Measurements from ENCODE around the gene DLG4.
"Not testable (repeated sequence)": the region's sequence is repeated elsewhere in the genome, so short reads cannot be mapped to it uniquely, and the experiment has no call there.

The DLG4 gene

GRCh38 chr17:7183433-7184090 is 36.1 kb downstream of the DLG4 start:
- no peak overlapping the region for H3K27ac Mint-ChIP-seq
- H3K27me3 Mint-ChIP-seq: no peaks in the 10 kb centered on the region
- no peak for DNase-seq (ENCODE audit: low spot score in 2 of 2)
- peaks cover 4% of the 10 kb centered on the region for H3K4me1 Mint-ChIP-seq
- no peaks in the 10 kb centered on the region for H3K36me3 Mint-ChIP-seq
- no peak for ATAC-seq (ENCODE audit: low read depth)
- H3K4me3 Mint-ChIP-seq: no peak overlapping the region
- H3K9me3 Mint-ChIP-seq: no peaks in the 10 kb centered on the region

GRCh38 chr17:7182101-7182500 is 37.5 kb downstream of the DLG4 start:
- not testable (repeated sequence) for DNase-seq (ENCODE audit: low spot score in 2 of 2); H3K36me3 Mint-ChIP-seq; ATAC-seq (ENCODE audit: low read depth); H3K27me3 Mint-ChIP-seq; H3K9me3 Mint-ChIP-seq; H3K4me1 Mint-ChIP-seq; H3K27ac Mint-ChIP-seq; H3K4me3 Mint-ChIP-seq

- Mint-ChIP-seq H3K36me3 (no peaks in the 10 kb centered on the region), H3K4me1 (no peaks in the 10 kb centered on the region), H3K27me3 (no peaks in the 10 kb centered on the region), H3K27ac (no peak within 1 kb of the TSS), H3K4me3 (no peak within 1 kb of the TSS), H3K9me3 (no peaks in the 10 kb centered on the region)
- DNase-seq (ENCODE audit: low spot score in 2 of 2) (no peak), ATAC-seq (ENCODE audit: low read depth) (no peak)
Measured at GRCh38 chr17:7179317-7180254, 40.0 kb downstream of the DLG4 start, which contains the start of gene ASGR1. ASGR1 (minus strand) TSS chr17:7179370; CDS start chr17:7178563, 807 bp downstream.

- H3K4me1 Mint-ChIP-seq: no peaks in the 10 kb centered on the region
- DNase-seq (ENCODE audit: low spot score in 2 of 2) (no peak), ATAC-seq (ENCODE audit: low read depth) (no peak)
- H3K4me3 Mint-ChIP-seq: no peak overlapping the region
- H3K36me3 Mint-ChIP-seq: no peaks in the 10 kb centered on the region
- no peaks in the 10 kb centered on the region for H3K9me3 Mint-ChIP-seq
- H3K27ac Mint-ChIP-seq: no peak overlapping the region
- no peaks in the 10 kb centered on the region for H3K27me3 Mint-ChIP-seq
Measured at GRCh38 chr17:7178973-7179316, 40.7 kb downstream of the DLG4 start.

GRCh38 chr17:7177954-7178477 is 41.6 kb downstream of the DLG4 start:
- Mint-ChIP-seq H3K9me3 (no peaks in the 10 kb centered on the region), H3K4me3 (peak overlapping the region; percentile 19), H3K4me1 (no peaks in the 10 kb centered on the region), H3K27ac (no peak overlapping the region), H3K27me3 (no peaks in the 10 kb centered on the region), H3K36me3 (no peaks in the 10 kb centered on the region)
- DNase-seq (ENCODE audit: low spot score in 2 of 2) (no peak), ATAC-seq (ENCODE audit: low read depth) (no peak)

- H3K4me3 Mint-ChIP-seq: no peak overlapping the region
- H3K27ac Mint-ChIP-seq: no peak overlapping the region
- no peaks in the 10 kb centered on the region for H3K4me1 Mint-ChIP-seq
- peaks cover 4% of the 10 kb centered on the region for H3K27me3 Mint-ChIP-seq
- H3K36me3 Mint-ChIP-seq: no peaks in the 10 kb centered on the region
- ATAC-seq (ENCODE audit: low read depth) (peak; percentile 81), DNase-seq (ENCODE audit: low spot score in 2 of 2) (peak; percentile 62 to 65)
- H3K9me3 Mint-ChIP-seq: no peaks in the 10 kb centered on the region
Measured at GRCh38 chr17:7177191-7177953, 42.3 kb downstream of the DLG4 start.

- no peaks in the 10 kb centered on the region for H3K36me3 Mint-ChIP-seq
- H3K27ac Mint-ChIP-seq: no peak overlapping the region
- no peaks in the 10 kb centered on the region for H3K4me1 Mint-ChIP-seq
- DNase-seq (ENCODE audit: low spot score in 2 of 2) (no peak), ATAC-seq (ENCODE audit: low read depth) (no peak)
- peaks cover 4% of the 10 kb centered on the region for H3K27me3 Mint-ChIP-seq
- H3K4me3 Mint-ChIP-seq: no peak overlapping the region
- no peaks in the 10 kb centered on the region for H3K9me3 Mint-ChIP-seq
Measured at GRCh38 chr17:7176841-7177190, 42.8 kb downstream of the DLG4 start.

- no peaks in the 10 kb centered on the region for H3K9me3 Mint-ChIP-seq
- H3K4me3 Mint-ChIP-seq: no peak overlapping the region
- DNase-seq (ENCODE audit: low spot score in 2 of 2) (no peak), ATAC-seq (ENCODE audit: low read depth) (no peak)
- no peaks in the 10 kb centered on the region for H3K4me1 Mint-ChIP-seq
- peaks cover 4% of the 10 kb centered on the region for H3K27me3 Mint-ChIP-seq
- H3K27ac Mint-ChIP-seq: no peak overlapping the region
- no peaks in the 10 kb centered on the region for H3K36me3 Mint-ChIP-seq
Measured at GRCh38 chr17:7176107-7176840, 43.4 kb downstream of the DLG4 start.

- Mint-ChIP-seq H3K27ac (no peak overlapping the region), H3K4me3 (no peak overlapping the region), H3K27me3 (peaks cover 4% of the 10 kb centered on the region), H3K36me3 (no peaks in the 10 kb centered on the region), H3K9me3 (no peaks in the 10 kb centered on the region), H3K4me1 (no peaks in the 10 kb centered on the region)
- ATAC-seq (ENCODE audit: low read depth): no peak
- no peak for DNase-seq (ENCODE audit: low spot score in 2 of 2)
Measured at GRCh38 chr17:7175330-7175733, 44.3 kb downstream of the DLG4 start.

- Mint-ChIP-seq H3K27me3 (peaks cover 4% of the 10 kb centered on the region), H3K9me3 (no peaks in the 10 kb centered on the region), H3K36me3 (no peaks in the 10 kb centered on the region), H3K27ac (no peak overlapping the region), H3K4me1 (no peaks in the 10 kb centered on the region), H3K4me3 (no peak overlapping the region)
- no peak for DNase-seq (ENCODE audit: low spot score in 2 of 2)
- no peak for ATAC-seq (ENCODE audit: low read depth)
Measured at GRCh38 chr17:7174603-7175326, 44.9 kb downstream of the DLG4 start.

GRCh38 chr17:7173687-7174602 is 45.7 kb downstream of the DLG4 start:
- ATAC-seq (ENCODE audit: low read depth) (peak; percentile 58), DNase-seq (ENCODE audit: low spot score in 2 of 2) (peak; percentile 20 to 38)
- Mint-ChIP-seq H3K9me3 (peaks cover 4% of the 10 kb centered on the region), H3K4me1 (no peaks in the 10 kb centered on the region), H3K4me3 (no peak overlapping the region), H3K27ac (no peak overlapping the region), H3K36me3 (no peaks in the 10 kb centered on the region), H3K27me3 (peaks cover 4% of the 10 kb centered on the region)

- H3K36me3 Mint-ChIP-seq; H3K27ac Mint-ChIP-seq; DNase-seq (ENCODE audit: low spot score in 2 of 2); H3K27me3 Mint-ChIP-seq; ATAC-seq (ENCODE audit: low read depth); H3K4me3 Mint-ChIP-seq; H3K9me3 Mint-ChIP-seq; H3K4me1 Mint-ChIP-seq: not testable (repeated sequence)
Measured at GRCh38 chr17:7172522-7173191, 47.0 kb downstream of the DLG4 start.

Measured in memory B cell (primary cell).